NCI-H1694 (cell line): ENCODE measurements around the gene CD14.
"Not testable (repeated sequence)": the region's sequence is repeated elsewhere in the genome, so short reads cannot be mapped to it uniquely, and the experiment has no call there.

ENCODE experiments used
- DNase-seq: peaks from one replicate; lab custom pipeline; 2025; lab: John Stamatoyannopoulos, UW

Gene CD14

GRCh38 chr5:140635291-140636257 is 2.6 kb upstream of the CD14 start:
- no peak for DNase-seq

GRCh38 chr5:140634103-140634502 is 1.1 kb upstream of the CD14 start:
- DNase-seq, result no peak

GRCh38 chr5:140633501-140633900 is 526 bp upstream of the CD14 start:
- DNase-seq, result no peak

DNA sequence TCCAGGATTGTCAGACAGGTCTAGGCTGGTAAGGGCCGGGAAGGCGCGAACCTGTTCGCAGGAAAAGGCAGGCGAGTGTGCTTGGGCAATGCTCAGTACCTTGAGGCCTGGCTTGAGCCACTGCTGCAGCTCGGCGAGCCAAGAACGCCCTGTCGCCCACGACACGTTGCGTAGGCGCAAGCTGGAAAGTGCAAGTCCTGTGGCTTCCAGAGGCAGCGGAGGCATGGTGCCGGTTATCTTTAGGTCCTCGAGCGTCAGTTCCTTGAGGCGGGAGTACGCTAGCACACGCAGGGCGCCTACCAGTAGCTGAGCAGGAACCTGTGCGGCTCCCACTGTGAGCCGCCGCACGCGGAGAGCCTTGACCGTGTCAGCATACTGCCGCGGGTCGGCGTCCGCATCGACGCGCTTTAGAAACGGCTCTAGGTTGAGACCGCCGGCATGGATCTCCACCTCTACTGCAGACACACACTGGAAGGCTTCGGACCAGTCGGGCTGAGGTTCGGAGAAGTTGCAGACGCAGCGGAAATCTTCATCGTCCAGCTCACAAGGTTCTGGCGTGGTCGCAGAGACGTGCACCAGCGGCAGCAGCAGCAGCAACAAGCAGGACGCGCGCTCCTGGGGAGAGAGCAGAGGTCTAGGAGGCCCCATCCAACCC is 482 bp downstream of the CD14 start:
- DNase-seq, result no peak

GRCh38 chr5:140631831-140632365 is 1.1 kb downstream of the CD14 start:
- no peak for DNase-seq

DNA sequence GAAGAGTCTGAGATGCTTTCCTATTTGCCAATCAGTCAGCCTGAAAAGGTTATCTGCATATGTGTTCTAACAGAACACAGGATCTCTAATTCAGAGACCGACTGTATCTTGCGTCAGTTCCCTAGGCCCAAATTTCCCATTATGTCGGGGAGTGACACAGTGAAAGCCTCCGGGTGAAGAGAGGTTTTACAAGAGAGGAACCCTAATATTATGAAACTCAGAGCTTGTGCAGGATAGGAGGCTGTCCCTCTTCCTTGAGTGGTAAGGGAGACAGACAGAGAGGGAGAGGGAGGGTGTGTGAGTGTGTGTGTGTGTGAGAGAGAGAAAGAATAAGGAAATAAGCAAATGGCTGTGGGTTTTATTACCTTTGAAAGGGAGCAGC is 1.9 kb downstream of the CD14 start:
- no peak for DNase-seq

DNA sequence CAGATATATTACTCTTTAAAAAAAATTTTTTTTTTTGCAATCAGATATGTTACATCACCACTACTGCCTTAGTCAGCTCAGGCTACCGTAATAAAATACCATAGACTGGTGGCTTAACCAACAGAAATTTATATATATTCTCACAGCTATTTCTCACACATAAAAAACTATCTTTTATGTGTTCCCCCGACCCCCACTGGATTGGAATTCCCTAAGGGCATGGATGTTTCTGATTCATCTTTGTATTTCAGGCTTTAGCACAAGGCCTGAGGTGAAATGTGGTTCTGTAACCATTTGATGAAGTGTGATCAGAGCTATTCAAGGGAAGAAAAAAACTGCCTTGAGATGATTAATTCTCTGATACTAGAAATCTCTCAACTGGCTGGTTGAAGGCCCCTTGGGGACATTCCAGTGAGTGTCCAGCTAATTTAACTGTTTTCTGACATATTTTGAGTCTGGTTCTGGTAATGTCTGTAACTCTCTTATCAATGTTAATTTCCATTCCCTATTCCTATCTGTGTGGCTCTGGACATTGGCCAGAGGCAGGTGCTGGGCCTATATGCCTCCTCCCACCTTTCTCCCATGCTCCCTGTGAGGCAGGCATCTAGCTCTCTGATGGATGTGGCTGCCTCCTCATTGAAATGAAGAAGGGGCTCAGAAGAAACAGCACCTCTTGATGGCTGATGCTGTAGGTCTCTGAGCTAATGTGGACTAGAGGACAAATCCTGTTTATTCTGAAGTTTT is 2.5 kb downstream of the CD14 start:
- DNase-seq, result no peak

DNA sequence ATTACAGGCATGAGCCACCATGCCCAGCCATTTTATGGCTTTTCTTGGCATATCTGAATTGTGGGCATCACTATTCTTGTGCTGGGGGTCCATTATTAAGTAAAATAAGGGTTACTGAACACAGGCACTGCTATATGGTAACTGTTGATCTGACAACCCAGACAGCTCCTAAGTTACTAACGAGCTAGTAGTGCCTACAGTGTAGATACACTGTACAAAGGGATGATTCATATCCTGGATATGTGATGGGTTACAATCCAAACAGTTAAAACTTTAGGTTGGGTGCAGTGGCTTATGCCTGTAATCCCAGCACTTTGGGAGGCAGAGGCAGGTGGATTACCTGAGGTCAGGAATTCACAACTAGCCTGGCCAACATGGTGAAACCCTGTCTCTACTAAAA is 4.3 kb downstream of the CD14 start:
- DNase-seq, result no peak

GRCh38 chr5:140627972-140628371 is 5.0 kb downstream of the CD14 start:
- DNase-seq, result no peak

- DNase-seq, result not testable (repeated sequence)
Observed at GRCh38 chr5:140624886-140625285, 8.1 kb downstream of the CD14 start.

DNA sequence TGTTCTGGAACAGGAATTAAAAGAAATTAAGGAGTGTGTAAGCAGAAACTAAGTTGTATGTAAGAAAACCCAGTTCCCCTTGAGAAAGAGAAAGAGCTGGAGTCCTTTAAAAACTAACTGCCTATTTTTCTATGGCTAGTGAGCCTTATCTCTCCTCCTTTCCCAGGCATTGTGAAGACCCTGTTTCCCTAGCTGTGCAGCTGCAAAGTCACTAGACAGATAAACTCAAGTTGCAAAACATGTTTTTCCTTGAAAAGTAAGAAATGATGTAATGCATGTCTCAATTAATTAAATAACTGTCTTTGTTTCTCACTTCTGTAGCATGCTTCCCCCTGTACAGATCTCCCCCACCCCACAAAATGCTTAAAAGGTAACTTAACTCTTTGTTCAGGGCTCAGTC is 9.9 kb downstream of the CD14 start:
- DNase-seq, result not testable (repeated sequence)

- DNase-seq, result no peak
Observed at GRCh38 chr5:140622301-140622700, 10.7 kb downstream of the CD14 start.

DNA sequence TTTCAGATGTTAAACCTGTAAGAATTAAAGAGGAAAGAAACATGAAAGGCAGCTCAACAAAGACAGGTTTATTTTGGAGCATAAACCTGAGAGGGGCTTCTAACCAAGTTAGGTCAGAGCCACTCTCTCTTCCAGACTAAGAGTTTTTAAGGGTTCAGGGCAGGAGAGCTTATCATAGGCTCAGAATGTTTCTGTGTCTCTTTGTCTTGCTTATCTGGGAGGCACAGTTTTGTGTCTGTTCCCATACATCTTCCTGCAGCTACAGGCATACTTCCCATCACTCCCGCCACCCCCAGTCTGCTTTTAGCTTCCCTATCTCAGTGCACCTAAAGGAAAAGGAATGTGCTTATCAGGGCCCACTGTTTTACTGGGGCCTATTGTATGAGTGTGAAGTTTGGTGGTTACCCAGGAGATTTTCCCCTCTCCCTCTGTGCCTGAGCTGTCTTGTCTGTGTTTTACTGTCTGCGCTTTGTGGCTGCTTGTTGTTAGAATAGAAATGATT is 21.9 kb downstream of the CD14 start:
- DNase-seq, result no peak

DNA sequence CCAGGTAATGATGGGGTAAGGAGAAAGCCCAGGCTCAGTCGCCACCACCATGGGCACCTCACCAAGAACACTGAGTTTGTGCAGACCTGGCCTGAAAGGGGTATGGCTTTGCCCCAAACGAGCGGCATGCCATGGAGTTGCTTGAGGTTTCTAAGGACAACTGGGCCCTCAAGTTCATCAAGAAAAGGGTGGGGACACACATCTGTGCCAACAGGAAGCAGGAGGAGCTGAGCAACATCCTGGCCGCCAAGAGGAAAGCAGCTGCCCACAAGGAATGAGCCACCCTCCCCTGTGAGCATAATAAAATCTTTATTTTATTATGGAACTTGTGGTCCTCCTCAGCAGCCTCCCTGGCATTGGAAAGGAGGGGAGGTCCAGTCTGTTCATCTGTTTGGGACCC is 23.8 kb downstream of the CD14 start:
- DNase-seq, result no peak

GRCh38 chr5:140608722-140609121 is 24.3 kb downstream of the CD14 start:
- no peak for DNase-seq

GRCh38 chr5:140607031-140607430 is 25.9 kb downstream of the CD14 start:
- DNase-seq, result no peak

- DNase-seq, result no peak
Observed at GRCh38 chr5:140605879-140606278, 27.1 kb downstream of the CD14 start.

- no peak for DNase-seq
Observed at GRCh38 chr5:140603734-140604133, 29.2 kb downstream of the CD14 start.

DNA sequence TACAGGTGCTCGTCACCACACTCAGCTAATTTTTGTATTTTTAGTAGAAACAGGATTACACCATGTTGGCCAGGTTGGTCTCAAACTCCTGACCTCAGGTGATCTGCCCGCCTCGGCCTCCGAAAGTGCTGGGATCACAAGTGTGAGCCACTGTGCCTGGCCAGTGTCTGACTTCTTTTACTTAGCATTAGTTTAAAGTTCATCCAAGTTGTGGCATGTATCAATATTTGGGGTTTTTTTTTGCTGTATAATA is 29.6 kb downstream of the CD14 start:
- not testable (repeated sequence) for DNase-seq

- DNase-seq, result no peak
Observed at GRCh38 chr5:140602147-140602546, 30.8 kb downstream of the CD14 start.

DNA sequence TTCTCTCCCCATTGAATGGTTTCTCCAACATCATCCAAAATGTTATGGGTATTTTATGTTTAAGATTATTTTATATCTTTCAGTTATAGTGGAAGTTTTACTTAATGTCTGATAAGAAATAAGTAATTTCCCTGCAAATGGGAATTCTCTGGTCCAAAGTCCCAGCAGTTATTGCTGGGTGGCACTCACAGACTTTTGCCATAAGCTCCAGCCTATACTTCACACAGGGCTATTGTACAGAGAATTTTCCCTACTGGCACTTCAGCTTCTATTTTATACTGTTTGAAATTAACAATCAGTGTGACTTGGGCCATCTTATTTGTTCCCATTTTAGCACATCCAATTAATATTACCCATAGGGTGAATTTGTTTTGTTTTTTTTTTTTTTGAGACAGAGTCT is 32.9 kb downstream of the CD14 start:
- DNase-seq, result no peak

DNA sequence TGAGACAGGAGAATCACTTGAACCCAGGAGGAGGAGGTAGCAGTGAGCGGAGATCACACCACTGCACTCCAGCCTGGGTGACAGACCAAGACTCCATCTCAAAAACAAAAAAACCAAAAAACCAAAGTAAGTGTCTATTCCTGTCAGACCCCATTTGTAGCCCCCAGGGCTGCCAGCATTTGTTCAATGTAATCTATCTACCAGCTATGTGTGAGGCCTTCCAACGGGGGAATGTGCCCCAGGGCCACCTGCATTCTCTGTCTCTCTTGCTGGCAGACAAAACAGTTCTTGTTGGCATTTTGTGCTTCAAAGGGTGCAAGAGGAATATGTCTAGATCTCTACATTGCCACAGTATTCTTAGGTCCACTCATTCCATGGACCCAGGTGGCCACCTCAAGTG is 34.1 kb downstream of the CD14 start:
- no peak for DNase-seq

- no peak for DNase-seq
Observed at GRCh38 chr5:140596321-140596741, 36.6 kb downstream of the CD14 start.
